Right forelimb (tissue), 1 donor: ENCODE measurements around the gene SORBS2.
"Not testable (repeated sequence)": the region's sequence is repeated elsewhere in the genome, so short reads cannot be mapped to it uniquely, and the experiment has no call there.

Experiments
- DNase-seq: peaks from one replicate; pipeline ENCODE4 v3.0.0-alpha.2; 2018

The SORBS2 gene

GRCh38 chr4:185811509-185812364 is at the start of gene SORBS2:
Gene SORBS2, minus strand, starts transcription at chr4:185812194. Its CDS starts 121,623 bp downstream, at chr4:185690571.
- no peak for DNase-seq

GRCh38 chr4:185859111-185859510 is 47.1 kb upstream of the SORBS2 start:
- DNase-seq, result no peak

- not testable (repeated sequence) for DNase-seq
Measured at GRCh38 chr4:185857561-185857960, 45.6 kb upstream of the SORBS2 start.

GRCh38 chr4:185853841-185854240 is 41.8 kb upstream of the SORBS2 start:
- DNase-seq, result no peak

GRCh38 chr4:185852961-185853360 is 41.0 kb upstream of the SORBS2 start:
- no peak for DNase-seq

GRCh38 chr4:185849664-185850550 is 37.9 kb upstream of the SORBS2 start:
- DNase-seq, result no peak

GRCh38 chr4:185847352-185848097 is 35.5 kb upstream of the SORBS2 start:
- no peak for DNase-seq

- DNase-seq, result no peak
Measured at GRCh38 chr4:185846505-185847150, 34.6 kb upstream of the SORBS2 start.

- DNase-seq, result no peak
Measured at GRCh38 chr4:185845966-185846365, 34.0 kb upstream of the SORBS2 start.

GRCh38 chr4:185841451-185841850 is 29.5 kb upstream of the SORBS2 start:
- no peak for DNase-seq

GRCh38 chr4:185840953-185841352 is 29.0 kb upstream of the SORBS2 start:
- DNase-seq, result no peak

GRCh38 chr4:185840201-185840600 is 28.2 kb upstream of the SORBS2 start:
- no peak for DNase-seq

GRCh38 chr4:185839770-185840169 is 27.8 kb upstream of the SORBS2 start:
- DNase-seq, result no peak

- DNase-seq, result peak; percentile 65
Measured at GRCh38 chr4:185839194-185839712, 27.3 kb upstream of the SORBS2 start.

GRCh38 chr4:185838514-185839193 is 26.7 kb upstream of the SORBS2 start:
- no peak for DNase-seq

GRCh38 chr4:185838104-185838452 is 26.1 kb upstream of the SORBS2 start:
- DNase-seq, result no peak

- DNase-seq, result no peak
Measured at GRCh38 chr4:185837415-185838103, 25.6 kb upstream of the SORBS2 start.

GRCh38 chr4:185836241-185837084 is 24.5 kb upstream of the SORBS2 start:
- no peak for DNase-seq

GRCh38 chr4:185835814-185836213 is 23.8 kb upstream of the SORBS2 start:
- DNase-seq, result no peak

GRCh38 chr4:185835336-185835735 is 23.3 kb upstream of the SORBS2 start:
- no peak for DNase-seq
